Esophagus squamous epithelium (tissue), 5 donors: ENCODE data around the gene HLA-DPB1. TPM values are rescaled to one million over a fixed set of nuclear protein-coding genes. Genes with fewer than 3 reads are reported as not detected.

ENCODE experiments used
- DNase-seq: peaks from one replicate; lab custom pipeline; 2025; lab: John Stamatoyannopoulos, UW
- H3K27ac ChIP-seq, 4 donors: fragments of 200-600 bp; sonication (generic); one replicate each; pipeline ENCODE4 v1.5.1; 2016 to 2019; ENCODE audit warnings: mild to moderate bottlenecking in 1 of 4
- H3K27me3 ChIP-seq, 4 donors: fragments of 200-600 bp; sonication (generic); 1 replicate in 3 of 4; 2 replicates in 1 of 4; pipeline versions ENCODE4 v1.5.1 to v1.6.0; 2017 to 2021; ENCODE audit warnings: antibody characterized with exemption in 1 of 4
- H3K36me3 ChIP-seq, 3 donors: fragments of 200-600 bp; sonication (generic); one replicate each; pipeline ENCODE4 v1.5.1; 2016 to 2019
- H3K4me1 ChIP-seq, 3 donors: fragments of 200-600 bp; sonication (generic); one replicate each; pipeline ENCODE4 v1.5.1; 2017 to 2019
- H3K4me3 ChIP-seq, 4 donors: fragments of 200-600 bp; sonication (generic); 1 replicate in 3 of 4; 2 replicates in 1 of 4; pipeline ENCODE4 v1.5.1; 2016 to 2019; ENCODE audit warnings: mild to moderate bottlenecking in 2 of 4, moderate library complexity in 1 of 4
- H3K9me3 ChIP-seq, 3 donors: fragments of 200-600 bp; sonication (generic); one replicate each; pipeline ENCODE4 v1.5.1; 2016 to 2019
- POLR2A ChIP-seq, 4 donors: fragments of 450-650 bp; IDR thresholded peaks; one replicate each; pipeline ENCODE4 v1.6.1; 2017; ENCODE audit warnings: antibody characterized with exemption in 4 of 4, mild to moderate bottlenecking in 4 of 4, moderate library complexity in 3 of 4
- WGBS, 2 donors: methylation state at CpG; one replicate each; pipeline ENCODE4 v1.1.5; 2018; 5-methylcytosine and 5-hydroxymethylcytosine counted together
- intact Hi-C: fragments of 100-400 bp; cut with DNase I; formaldehyde crosslinking; loops from one replicate; pipeline ENCODE4 v1.15.0; 2022
- total RNA-seq, 4 donors: library from RNA; depleted of rRNA; stranded (reverse); fragments of >200 nt; gene quantifications; one replicate each; pipeline ENCODE4 v1.1.0, GENCODE V29; 2016
- TF ChIP-seq, protein P1 (sequence below), 6 experiments: fragments of 450-650 bp in 4 of 6; fragments of 200-600 bp in 2 of 6; sonication (generic) in 2 of 6; IDR thresholded peaks; one replicate each; pipeline ENCODE4 v1.5.1; 2016 to 2019; ENCODE audit warnings: antibody characterized with exemption in 6 of 6, mild to moderate bottlenecking in 4 of 6, moderate library complexity in 4 of 6
- donor health status: DM: yes; HTN: yes; CAD: no.

HLA-DPB1 gene
- total RNA-seq, 4 donors from 2014 or later = 3.2 to 96.9 (median 45.3) TPM

DNA sequence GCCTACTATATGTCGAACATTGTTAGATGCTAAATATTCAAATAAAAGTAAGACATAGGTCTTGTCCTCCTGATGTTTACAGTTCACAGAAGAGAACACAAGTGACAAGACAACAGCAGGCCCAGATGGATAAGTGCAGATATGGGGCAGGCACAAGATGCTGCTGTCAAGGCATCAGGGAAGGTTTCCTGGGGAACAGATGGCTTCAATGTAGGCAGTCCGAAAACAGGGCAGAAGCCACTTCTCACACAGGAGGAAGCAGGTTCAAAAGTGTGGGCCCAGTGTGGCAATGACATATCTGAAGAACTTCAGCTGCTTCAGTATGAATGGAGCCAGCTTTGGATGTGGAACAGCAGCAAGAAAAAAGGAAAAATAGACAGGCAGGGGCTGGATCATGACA lies 32.5 kb downstream of the HLA-DPB1 start:
- Histone ChIP-seq H3K9me3 (no peaks in the 10 kb centered on the region), H3K36me3 (no peaks in the 10 kb centered on the region), H3K27me3 (peaks cover 0 to 72% (median 0%) of the 10 kb centered on the region in 4 donors), H3K4me3 (no peak overlapping the region), H3K4me1 (no peaks in the 10 kb centered on the region), H3K27ac (no peak overlapping the region)
- WGBS, 2 donors = 57 to 59% methylated on average over 2 of the region's 2 CpGs
- TF ChIP-seq, protein P1, sequence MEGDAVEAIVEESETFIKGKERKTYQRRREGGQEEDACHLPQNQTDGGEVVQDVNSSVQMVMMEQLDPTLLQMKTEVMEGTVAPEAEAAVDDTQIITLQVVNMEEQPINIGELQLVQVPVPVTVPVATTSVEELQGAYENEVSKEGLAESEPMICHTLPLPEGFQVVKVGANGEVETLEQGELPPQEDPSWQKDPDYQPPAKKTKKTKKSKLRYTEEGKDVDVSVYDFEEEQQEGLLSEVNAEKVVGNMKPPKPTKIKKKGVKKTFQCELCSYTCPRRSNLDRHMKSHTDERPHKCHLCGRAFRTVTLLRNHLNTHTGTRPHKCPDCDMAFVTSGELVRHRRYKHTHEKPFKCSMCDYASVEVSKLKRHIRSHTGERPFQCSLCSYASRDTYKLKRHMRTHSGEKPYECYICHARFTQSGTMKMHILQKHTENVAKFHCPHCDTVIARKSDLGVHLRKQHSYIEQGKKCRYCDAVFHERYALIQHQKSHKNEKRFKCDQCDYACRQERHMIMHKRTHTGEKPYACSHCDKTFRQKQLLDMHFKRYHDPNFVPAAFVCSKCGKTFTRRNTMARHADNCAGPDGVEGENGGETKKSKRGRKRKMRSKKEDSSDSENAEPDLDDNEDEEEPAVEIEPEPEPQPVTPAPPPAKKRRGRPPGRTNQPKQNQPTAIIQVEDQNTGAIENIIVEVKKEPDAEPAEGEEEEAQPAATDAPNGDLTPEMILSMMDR (IDR thresholded peaks at IDR 0.05) = no peak
- intact Hi-C loops = no loop called here
- DNase-seq = no peak

DNA sequence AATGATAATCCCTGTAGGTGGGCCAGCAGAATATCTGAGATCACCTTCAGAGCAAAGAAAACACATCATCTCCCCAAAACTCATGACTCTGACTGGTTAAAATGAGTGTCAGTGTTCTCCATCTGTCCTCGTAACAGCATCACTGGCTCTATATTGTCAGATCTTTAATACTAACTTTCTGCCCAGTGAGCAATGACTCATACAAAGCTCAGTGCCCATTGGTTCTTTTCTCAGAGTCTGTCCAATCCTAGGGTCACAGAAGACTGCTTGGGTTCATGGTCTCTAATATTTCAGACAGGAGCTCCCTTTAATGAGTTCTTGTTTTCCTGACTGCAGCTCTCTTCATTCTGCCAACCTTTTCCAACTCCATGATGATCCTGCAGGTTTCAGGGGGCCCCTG lies 36.4 kb downstream of the HLA-DPB1 start:
- DNase-seq = no peak
- WGBS, 2 donors = 8 to 18% methylated on average over 1 of the region's 1 CpG
- no peaks in the 10 kb centered on the region for H3K9me3 ChIP-seq
- no peak overlapping the region for H3K4me3 ChIP-seq
- TF ChIP-seq, protein P1 (IDR thresholded peaks at IDR 0.05) = no peak
- TF ChIP-seq POLR2A (IDR thresholded peaks at IDR 0.05) = no peak
- no peak overlapping the region for H3K27ac ChIP-seq
- H3K36me3 ChIP-seq = no peaks in the 10 kb centered on the region
- peaks cover 0 to 78% (median 6%) of the 10 kb centered on the region in 4 donors for H3K27me3 ChIP-seq
- intact Hi-C loops = no loop called here
- peaks cover 2 to 8% (median 5%) of the 10 kb centered on the region in 3 donors for H3K4me1 ChIP-seq

DNA sequence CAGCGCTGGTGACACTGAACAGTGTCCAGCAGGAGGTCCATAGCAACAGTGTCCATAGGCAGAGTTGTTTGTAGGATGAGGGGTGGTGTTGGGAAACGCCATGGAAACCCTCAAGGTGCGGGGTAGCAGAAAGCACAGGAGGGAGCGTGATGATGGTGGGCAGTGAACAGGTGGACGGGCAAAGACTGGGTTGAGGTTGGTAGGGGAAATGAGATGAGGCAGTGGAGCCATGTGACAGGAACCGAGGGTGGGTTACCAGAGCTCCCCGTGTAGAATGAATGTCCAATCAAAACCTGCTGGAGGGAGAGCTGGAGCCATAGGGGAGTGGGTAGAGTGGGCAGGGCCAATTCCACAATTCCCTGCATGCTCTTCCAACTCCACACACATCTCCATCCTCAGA lies 38.0 kb downstream of the HLA-DPB1 start:
- Histone ChIP-seq H3K27me3 (peaks cover 0 to 84% (median 11%) of the 10 kb centered on the region in 4 donors), H3K9me3 (no peaks in the 10 kb centered on the region), H3K4me1 (peaks cover 3 to 10% (median 7%) of the 10 kb centered on the region in 3 donors), H3K4me3 (no peak overlapping the region), H3K36me3 (no peaks in the 10 kb centered on the region), H3K27ac (no peak overlapping the region)
- TF ChIP-seq, protein P1 (IDR thresholded peaks at IDR 0.05) = no peak
- TF ChIP-seq POLR2A (IDR thresholded peaks at IDR 0.05) = no peak
- no peak for DNase-seq
- intact Hi-C loops = no loop called here
- 62 to 69% methylated on average over 7 of the region's 7 CpGs for whole genome bisulfite sequencing, 2 donors

DNA sequence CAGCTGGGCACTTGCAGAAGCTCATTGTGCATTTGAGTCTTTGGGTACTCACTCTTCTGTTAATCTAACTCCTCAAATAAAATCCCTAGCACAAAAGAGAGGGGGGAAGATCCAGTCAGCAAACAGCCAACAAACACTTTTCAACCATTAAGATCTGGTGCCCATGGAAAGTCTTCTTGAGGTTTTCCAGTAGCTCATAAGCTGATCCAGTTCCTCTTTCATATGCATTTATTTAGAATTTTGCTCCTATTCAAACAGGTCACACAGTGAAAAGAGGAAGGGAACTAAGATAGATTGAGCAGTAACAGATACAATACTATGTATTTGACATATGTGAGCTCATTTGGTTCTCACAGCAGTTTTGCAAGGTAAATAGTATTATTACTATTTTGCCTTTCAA lies 38.6 kb downstream of the HLA-DPB1 start:
- TF ChIP-seq POLR2A (IDR thresholded peaks at IDR 0.05) = no peak
- TF ChIP-seq, protein P1 (IDR thresholded peaks at IDR 0.05) = no peak
- Histone ChIP-seq H3K4me3 (no peak overlapping the region), H3K27me3 (peaks cover 0 to 81% (median 11%) of the 10 kb centered on the region in 4 donors), H3K36me3 (no peaks in the 10 kb centered on the region), H3K9me3 (no peaks in the 10 kb centered on the region), H3K27ac (no peak overlapping the region), H3K4me1 (peaks cover 3 to 10% (median 7%) of the 10 kb centered on the region in 3 donors)
- DNase-seq = no peak
- intact Hi-C loops = no loop called here

DNA sequence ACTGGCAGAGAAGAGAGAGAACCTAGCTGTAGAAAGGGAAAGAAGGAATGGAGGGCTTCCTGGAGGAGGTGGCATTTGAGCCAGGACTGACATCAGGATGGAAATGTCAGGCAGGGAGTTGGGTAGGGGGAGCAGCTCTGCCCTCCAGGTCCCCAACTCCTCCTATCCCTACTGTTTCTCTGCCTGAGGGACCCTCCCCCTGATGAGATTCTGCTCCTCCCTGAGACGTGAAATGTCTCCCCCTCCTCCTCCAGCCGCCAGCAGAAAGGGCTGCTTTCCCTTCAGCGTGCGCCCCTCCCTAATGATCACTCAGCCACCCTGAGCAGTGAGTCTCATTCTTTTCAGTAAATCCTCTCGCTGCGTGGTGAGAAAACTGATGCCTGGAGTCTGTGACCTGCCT lies 40.6 kb downstream of the HLA-DPB1 start:
- Histone ChIP-seq H3K27ac (no peak overlapping the region), H3K4me1 (peaks cover 3 to 10% (median 7%) of the 10 kb centered on the region in 3 donors), H3K36me3 (no peaks in the 10 kb centered on the region), H3K9me3 (no peaks in the 10 kb centered on the region), H3K4me3 (no peak overlapping the region), H3K27me3 (peaks cover 0 to 76% (median 11%) of the 10 kb centered on the region in 4 donors)
- TF ChIP-seq, protein P1 (IDR thresholded peaks at IDR 0.05) = no peak
- no peak for TF ChIP-seq POLR2A (IDR thresholded peaks at IDR 0.05)
- no peak for DNase-seq
- 3 to 40% methylated on average over 2 to 5 of the region's 6 CpGs for WGBS, 2 donors
- intact Hi-C loops = no loop called here
